ENCODE data around the gene DYDC2. TPM values are rescaled to one million over a fixed set of nuclear protein-coding genes. Genes with fewer than 3 reads are reported as not detected.

The DYDC2 gene
- total RNA-seq, 1 experiment from 2014 or later: not detected

Other genes starting within 250 kb of the DYDC2 start
- not detected in 2 replicates for gene PLAC9, start 224.1 kb upstream of the DYDC2 start, total RNA-seq (2022)
- 835 and 846 TPM in 2 replicates for gene ANXA11, start 151.2 kb upstream of the DYDC2 start, total RNA-seq (2022)
- gene MAT1A, start 67.1 kb upstream of the DYDC2 start, total RNA-seq (2022): not detected in 2 replicates
- not detected in 2 replicates for gene DYDC1, start within 50 bp of the DYDC2 start, total RNA-seq (2022)
- gene PRXL2A, start 51.8 kb downstream of the DYDC2 start, total RNA-seq (2022): 61.4 and 67.2 TPM in 2 replicates
- gene TSPAN14, start 97.5 kb downstream of the DYDC2 start, total RNA-seq (2022): 98.6 and 116 TPM in 2 replicates
- 0.24 TPM in 1 of 2 replicates, not detected in the other for gene SH2D4B, start 181.1 kb downstream of the DYDC2 start, total RNA-seq (2022)